GM04503 (cell line): Measurements from ENCODE around the gene COX4I2.
"Not testable (repeated sequence)": the region's sequence is repeated elsewhere in the genome, so short reads cannot be mapped to it uniquely, and the experiment has no call there.

Experiments used
- DNase-seq: peaks from one replicate; pipeline ENCODE4 v3.0.0-alpha.2; 2012; ENCODE audit warnings: low read depth

The COX4I2 gene

GRCh38 chr20:31637660-31638059 is at the start of gene COX4I2:
TSS of gene COX4I2 (plus strand) at chr20:31637912. CDS start at chr20:31639018, 1,106 bp downstream.
- no peak for DNase-seq

DNA sequence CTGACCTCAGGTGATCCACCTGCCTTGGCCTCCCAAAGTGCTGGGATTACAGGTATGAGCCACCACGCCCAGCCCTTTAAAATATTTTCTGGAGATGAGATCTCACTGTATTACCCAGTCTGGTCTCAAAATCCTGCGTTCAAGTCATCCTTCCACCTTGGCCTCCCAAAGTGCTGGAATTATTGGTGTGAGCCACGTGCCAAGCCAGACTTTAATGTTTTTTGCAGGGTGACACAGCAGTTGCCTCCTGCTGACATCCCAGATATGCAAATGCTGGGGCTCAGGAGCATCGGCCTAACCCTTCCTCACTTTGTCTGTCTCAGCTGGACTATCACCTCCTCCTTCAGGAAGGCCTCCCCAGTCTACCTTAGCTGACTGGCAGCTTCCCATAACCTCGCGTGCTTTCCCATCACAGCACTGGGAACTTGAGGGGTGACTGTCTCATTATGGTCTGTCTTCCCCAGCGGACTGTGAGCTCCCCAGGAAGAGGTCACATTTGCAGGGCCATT is 46.9 kb upstream of the COX4I2 start:
- no peak for DNase-seq

- no peak for DNase-seq
Observed at GRCh38 chr20:31593221-31594001, 44.3 kb upstream of the COX4I2 start.

GRCh38 chr20:31594002-31594557 is 43.6 kb upstream of the COX4I2 start:
- no peak for DNase-seq

GRCh38 chr20:31594558-31595379 is 42.9 kb upstream of the COX4I2 start:
- no peak for DNase-seq

DNA sequence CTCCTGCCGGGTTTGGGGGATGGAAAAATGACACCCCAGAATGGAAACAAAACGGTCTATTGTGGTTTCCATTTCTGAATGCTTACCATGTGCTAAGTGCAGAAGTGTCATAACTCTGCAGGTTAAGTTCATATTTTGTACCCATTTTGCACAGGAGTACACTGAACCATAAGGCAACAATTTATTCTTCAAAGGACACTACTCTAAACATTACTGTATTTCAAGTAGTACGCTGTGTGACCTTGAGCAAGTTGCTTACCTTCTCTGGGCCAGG is 42.4 kb upstream of the COX4I2 start:
- DNase-seq = no peak

DNA sequence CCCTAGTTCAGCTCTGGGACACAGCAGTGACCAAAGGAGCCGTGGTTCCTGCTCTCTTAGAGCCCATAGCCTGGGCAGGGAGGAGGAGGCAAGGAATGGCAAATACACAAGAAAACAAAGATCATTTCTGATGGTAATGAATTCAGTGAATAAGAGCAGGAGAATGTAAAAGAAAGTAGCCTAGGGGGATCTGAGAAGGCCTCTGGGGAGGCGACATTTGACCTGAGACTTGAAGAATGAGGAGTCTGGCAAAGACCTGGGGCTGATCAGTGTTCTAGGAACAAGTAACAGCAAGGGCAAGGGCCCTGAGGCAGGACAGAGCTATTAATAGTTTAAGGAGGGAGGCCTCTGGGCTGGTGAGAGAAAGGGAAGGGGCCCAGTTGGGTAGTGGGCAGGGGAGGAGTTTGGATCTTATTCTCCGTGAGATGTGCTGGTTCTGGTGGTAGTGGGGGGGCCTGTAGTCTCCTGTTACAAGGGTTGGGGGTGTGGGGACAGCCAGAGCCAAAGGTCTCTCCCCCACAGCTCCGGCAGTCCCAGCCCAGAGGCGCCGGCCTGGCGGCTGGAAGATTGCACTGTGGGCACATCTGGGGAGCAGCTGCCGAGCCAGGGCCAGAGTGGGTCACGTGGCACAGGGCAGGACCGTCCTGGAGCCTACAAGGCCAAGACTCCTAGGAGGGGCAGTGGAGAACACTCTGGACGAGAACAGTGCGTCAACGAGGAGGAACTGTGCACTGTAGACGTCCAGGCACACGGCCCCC is 41.9 kb upstream of the COX4I2 start:
- peak; percentile 92 for DNase-seq

- not testable (repeated sequence) for DNase-seq
Observed at GRCh38 chr20:31596412-31596715, 41.3 kb upstream of the COX4I2 start.

GRCh38 chr20:31596831-31597480 is 40.8 kb upstream of the COX4I2 start:
- no peak for DNase-seq

DNA sequence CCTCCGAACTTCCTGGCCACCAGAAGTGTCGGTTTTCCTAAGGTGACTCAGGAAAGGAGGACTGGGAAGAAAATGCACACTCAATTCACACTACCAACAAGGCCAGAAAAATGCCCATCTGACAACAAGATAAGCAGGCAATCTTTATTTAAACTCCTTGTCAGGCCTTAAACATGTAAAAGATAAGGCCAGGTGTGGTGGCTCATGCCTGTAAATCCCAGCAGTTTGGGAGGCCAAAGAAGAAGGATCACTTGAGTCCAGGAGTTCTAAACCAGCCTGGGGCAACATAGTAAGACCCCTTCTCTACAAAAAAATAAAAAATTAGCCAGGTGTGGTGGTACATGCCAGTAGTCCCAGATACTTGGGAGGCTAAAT is 40.2 kb upstream of the COX4I2 start:
- no peak for DNase-seq

DNA sequence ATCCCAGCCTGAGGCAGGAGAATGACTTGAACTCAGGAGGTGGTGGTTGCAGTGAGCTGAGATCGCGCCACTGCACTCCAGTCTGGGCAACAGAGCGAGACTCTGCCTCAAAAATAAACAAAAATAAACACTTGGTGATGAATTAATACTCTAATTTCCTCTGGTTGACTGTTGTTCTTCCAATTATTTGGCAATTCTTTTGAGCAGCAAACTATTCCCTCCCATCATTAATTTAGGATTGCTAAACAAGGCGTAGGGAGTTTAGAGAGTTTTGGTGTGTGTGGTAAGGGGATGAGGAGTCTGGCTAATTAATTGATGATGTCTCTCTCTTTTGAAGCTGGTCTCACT is 35.3 kb upstream of the COX4I2 start:
- DNase-seq = no peak

- no peak for DNase-seq
Observed at GRCh38 chr20:31602779-31603441, 34.8 kb upstream of the COX4I2 start.

DNA sequence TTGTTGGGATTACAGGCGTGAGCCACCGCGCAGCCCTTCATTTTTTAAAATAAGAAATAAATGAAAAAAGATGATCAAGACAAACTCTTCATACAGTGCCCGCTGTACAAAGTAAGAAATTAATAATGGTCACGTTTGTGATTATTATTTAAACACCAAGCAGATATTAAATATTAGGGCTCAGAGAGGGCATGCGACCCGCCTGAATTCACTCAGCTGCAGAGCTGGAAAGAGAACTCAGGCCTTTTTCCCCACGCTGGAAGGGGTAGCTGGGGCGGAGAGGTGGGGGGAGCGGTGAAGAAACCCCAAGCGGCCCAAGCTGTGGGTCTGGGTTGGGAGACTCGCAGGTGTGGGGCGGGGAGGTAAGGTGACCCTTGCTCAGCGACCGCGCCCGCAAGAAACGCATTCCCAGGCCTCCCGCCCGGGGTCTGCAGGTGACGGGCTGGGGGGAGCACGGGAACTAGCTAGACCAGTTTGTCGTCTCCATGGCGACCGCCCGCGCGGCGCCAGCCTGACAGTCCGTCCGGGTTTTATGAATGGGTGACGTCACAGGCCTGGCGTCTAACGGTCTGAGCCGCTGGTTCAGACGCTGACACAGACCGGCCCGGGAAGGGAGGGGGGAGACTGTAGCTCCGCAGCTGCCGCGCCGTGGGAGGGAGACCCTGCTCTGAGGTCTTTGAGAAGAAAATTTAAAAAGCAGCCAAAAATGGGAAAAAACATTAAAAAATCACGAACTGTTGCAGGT is 33.7 kb upstream of the COX4I2 start:
- peak; percentile 81 for DNase-seq

- DNase-seq = no peak
Observed at GRCh38 chr20:31604567-31605030, 33.1 kb upstream of the COX4I2 start.

- DNase-seq = peak; percentile 81
Observed at GRCh38 chr20:31605031-31605901, 32.4 kb upstream of the COX4I2 start, which contains the start of gene ID1. TSS of gene ID1 (plus strand) at chr20:31605289. CDS start at chr20:31605388, 99 bp downstream.

GRCh38 chr20:31605902-31606803 is 31.6 kb upstream of the COX4I2 start:
- DNase-seq = no peak

DNA sequence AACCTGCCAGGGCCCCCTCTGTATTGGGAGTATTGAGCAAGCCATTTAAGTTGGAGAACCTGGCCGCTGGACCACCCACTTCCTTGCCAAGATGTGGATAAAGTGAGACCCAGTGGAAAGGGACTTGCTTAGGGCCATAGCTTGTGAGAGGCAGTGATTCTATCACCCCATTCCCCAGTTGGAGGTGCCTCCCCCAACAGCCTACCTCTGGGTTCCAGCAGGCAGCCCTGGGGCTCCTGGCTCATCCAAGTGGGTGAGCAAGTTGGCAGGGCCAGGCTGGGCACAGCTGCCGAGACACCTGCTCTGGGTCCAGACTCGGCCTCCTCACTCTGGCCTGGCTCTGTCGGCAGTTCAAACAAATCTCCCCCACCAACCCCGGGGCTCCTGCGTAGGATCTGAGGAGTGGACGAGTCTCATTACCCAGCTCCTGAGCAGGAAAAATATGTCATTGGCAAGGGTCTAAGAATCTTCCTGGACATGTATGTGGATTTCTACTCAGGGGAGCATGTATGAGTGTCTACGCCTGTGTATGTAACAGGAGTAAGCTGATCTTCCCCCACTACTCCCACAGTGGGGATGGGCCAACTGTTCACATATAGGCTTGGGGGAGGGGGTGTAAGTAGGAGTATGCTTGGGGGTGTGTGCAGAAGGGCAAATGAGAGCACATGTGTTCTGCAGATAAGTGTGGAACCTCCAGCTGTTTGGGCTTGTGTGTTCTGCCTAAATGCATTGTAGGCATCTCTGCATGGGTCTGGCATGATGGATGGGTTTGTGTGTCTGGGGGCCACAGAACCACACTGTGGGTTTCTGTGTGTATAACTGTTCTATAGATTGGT is 30.7 kb upstream of the COX4I2 start:
- no peak for DNase-seq
